GM20000 (cell line): ENCODE measurements around the gene ANXA2R.
A peak's percentile ranks its signal among the peaks of the same experiment; 100 is the strongest.
"Not testable (repeated sequence)": the region's sequence is repeated elsewhere in the genome, so short reads cannot be mapped to it uniquely, and the experiment has no call there.

Experiments used
- DNase-seq: peaks from one replicate; pipeline ENCODE4 v3.0.0; 2012; ENCODE audit warnings: low spot score
- TF ChIP-seq, protein P1 (sequence below): IDR thresholded peaks from 2 replicates; pipeline ENCODE4 v1.5.1; 2012; ENCODE audit warnings: mild to moderate bottlenecking, control low read depth; ENCODE audit errors: extremely low read depth, missing control alignments

Gene ANXA2R

GRCh38 chr5:43040287-43041098 is at the start of gene ANXA2R:
Gene ANXA2R (minus strand): TSS chr5:43040319. CDS start chr5:43040046, 273 bp downstream.
- TF ChIP-seq, protein P1, sequence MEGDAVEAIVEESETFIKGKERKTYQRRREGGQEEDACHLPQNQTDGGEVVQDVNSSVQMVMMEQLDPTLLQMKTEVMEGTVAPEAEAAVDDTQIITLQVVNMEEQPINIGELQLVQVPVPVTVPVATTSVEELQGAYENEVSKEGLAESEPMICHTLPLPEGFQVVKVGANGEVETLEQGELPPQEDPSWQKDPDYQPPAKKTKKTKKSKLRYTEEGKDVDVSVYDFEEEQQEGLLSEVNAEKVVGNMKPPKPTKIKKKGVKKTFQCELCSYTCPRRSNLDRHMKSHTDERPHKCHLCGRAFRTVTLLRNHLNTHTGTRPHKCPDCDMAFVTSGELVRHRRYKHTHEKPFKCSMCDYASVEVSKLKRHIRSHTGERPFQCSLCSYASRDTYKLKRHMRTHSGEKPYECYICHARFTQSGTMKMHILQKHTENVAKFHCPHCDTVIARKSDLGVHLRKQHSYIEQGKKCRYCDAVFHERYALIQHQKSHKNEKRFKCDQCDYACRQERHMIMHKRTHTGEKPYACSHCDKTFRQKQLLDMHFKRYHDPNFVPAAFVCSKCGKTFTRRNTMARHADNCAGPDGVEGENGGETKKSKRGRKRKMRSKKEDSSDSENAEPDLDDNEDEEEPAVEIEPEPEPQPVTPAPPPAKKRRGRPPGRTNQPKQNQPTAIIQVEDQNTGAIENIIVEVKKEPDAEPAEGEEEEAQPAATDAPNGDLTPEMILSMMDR = peak; percentile 92
- peak; percentile 61 for DNase-seq

DNA sequence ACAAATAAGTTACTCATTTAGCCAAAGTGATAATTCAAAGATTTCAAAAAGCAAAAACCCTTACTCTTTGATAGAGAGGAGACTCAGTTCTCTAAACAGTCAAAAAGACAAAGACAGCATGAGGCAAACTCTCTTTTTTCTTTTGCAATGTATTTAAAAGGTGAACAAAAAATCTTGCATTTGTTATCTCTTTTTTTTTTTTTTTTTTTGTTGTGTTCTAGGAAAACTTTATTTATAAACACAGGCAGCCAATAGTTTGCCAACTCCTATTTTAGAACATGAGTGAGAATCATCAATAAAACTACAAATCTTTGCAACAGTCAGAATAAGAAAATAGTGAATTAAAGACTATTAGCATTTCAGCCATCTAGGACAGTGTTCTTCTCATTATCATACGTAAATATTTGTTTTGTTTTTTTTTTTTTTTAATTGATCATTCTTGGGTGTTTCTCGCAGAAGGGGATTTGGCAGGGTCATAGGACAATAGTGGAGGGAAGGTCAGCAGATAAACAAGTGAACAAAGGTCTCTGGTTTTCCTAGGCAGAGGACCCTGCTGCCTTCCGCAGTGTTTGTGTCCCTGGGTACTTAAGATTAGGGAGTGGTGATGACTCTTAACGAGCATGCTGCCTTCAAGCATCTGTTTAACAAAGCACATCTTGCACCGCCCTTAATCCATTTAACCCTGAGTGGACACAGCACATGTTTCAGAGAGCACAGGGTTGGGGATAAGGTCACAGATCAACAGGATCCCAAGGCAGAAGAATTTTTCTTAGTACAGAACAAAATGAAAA is 46.2 kb upstream of the ANXA2R start:
- DNase-seq = not testable (repeated sequence)

GRCh38 chr5:43085453-43085852 is 45.3 kb upstream of the ANXA2R start:
- no peak for DNase-seq
- TF ChIP-seq, protein P1 = no peak

DNA sequence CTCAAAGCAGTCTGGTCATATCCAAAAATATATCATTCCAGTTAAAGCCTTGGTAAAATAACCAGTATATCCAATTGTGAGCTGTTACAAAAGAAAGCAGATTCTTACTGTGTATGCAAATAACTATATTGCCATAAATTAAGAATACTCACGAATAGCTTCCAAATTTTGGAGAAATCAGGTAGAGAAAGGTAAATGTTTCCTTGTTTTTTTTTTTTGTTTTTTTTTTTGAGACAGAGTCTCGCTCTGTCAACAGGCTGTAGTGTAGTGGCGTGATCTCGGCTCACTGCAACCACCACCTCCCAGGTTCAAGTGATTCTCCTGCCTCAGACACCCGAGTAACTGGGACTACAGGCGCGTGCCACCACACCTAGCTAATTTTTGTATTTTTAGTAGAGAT is 44.3 kb upstream of the ANXA2R start:
- not testable (repeated sequence) for DNase-seq

DNA sequence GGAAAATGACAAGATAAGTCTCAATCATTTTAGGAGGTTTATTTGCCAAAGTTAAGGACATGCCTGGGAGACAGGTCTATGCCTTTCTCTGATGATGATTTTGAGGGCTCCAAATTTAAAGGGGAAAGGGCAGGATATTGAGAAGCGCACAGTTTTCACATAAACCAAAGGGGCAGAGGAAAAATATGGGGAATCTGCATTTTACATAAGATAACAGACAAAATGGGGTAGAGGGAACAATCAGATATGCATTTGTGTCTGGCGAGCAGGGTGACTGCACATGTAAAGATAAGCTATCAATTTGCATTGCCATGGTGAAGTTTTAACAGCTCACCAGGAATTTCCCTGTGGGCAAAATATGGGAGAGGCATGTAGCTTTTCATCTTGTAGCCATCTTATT is 41.2 kb upstream of the ANXA2R start:
- DNase-seq = not testable (repeated sequence)

GRCh38 chr5:43078956-43079355 is 38.8 kb upstream of the ANXA2R start:
- no peak for DNase-seq
- TF ChIP-seq, protein P1 = no peak

- DNase-seq = not testable (repeated sequence)
Observed at GRCh38 chr5:43077446-43078191, 37.5 kb upstream of the ANXA2R start.

DNA sequence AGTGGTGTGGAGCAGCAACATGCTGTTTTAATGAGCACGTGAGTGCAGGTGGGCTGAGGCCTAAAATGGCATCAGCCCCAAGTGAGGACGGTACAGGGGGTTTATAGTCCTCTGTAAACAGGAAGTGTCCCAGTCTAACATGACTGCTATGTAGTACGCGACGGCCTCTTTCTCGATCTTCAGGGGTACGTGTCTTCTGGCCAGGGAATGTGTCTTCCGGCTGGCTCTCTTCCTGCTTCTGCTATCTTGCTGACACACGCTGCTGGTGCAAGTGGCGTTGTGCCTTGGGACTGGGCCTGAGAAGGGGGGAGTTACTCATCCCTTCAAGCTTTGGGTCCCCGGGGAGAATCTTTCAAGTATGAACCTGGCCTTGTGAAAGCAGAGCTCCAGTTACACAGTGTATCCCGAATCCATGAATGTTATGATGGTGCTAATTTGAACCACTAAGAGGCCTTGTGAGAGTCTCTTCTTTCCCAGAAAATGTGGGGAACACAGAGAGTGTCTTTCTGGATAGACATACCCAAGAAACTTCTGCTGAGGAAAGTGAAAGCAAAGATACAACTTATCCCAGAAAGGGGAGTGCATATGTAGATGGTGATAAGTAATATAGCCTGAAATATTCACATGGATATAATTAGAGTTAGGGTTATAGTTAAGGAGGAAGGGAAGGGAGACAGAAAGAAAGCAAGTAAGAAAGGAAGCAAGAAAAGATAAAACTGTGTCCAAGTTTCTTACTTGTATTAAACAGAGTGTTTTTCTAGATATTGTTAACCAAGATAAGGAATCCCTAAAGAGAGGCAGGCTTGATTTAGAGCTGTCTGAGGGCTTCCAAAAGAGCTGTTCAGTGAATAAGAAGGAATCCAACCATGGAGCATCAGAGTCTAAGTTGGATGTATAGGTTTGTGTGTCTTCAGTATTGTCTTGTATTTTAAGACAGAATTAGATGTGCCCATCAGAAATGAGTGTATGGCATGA is 35.5 kb upstream of the ANXA2R start:
- TF ChIP-seq, protein P1 = no peak
- DNase-seq = no peak

GRCh38 chr5:43074987-43075318 is 34.8 kb upstream of the ANXA2R start:
- no peak for DNase-seq
- TF ChIP-seq, protein P1 = no peak
